Measurements from ENCODE around the gene SYT1. TPM values are rescaled to one million over a fixed set of nuclear protein-coding genes. Genes with fewer than 3 reads are reported as not detected.

Gene SYT1
- total and polyA plus RNA-seq, 2 of the 4 experiments (the other 2 are of a cell fraction), result 2.8 to 3.0 TPM

GRCh38 chr12:78891646-78892353 lies 27.2 kb downstream of the SYT1 start:
- Histone ChIP-seq H3K9me3 (ENCODE audit: control insufficient read depth, insufficient read depth, low read length) (no peaks in the 10 kb centered on the region), H3K4me3 (ENCODE audit: insufficient read depth, low read depth, low read length) (no peak overlapping the region), H2BK15ac (ENCODE audit: low read depth, low read length) (no peak overlapping the region), H2AK5ac (ENCODE audit: low read depth, low read length) (no peak overlapping the region), H3K56ac (ENCODE audit: extremely low read depth, insufficient read depth, low read length) (no peak overlapping the region), H3K9me1 (ENCODE audit: insufficient read depth, low read length) (no peaks in the 10 kb centered on the region), H3K27ac (ENCODE audit: insufficient read depth, low read length) (no peak overlapping the region), H2AK9ac (replicated peaks; ENCODE audit: low read depth, low read length, poor library complexity) (no peak overlapping the region), H4K20me1 (ENCODE audit: insufficient read depth, low read length) (no peaks in the 10 kb centered on the region), H4K8ac (ENCODE audit: low read depth in 2 of 2, low read length in 2 of 2) (no peak overlapping the region), H3K4me2 (ENCODE audit: low read depth, low read length) (no peak overlapping the region), H3K79me1 (ENCODE audit: low read depth in 1 of 2, low read length in 2 of 2) (no peaks in the 10 kb centered on the region), H3K4ac (ENCODE audit: low read depth, low read length) (no peak overlapping the region), H2AFZ (replicated peaks; ENCODE audit: low read length, poor library complexity) (no peak overlapping the region), H4K91ac (ENCODE audit: insufficient read depth, low read depth, low read length) (no peak overlapping the region), H3K14ac (replicated peaks; ENCODE audit: low read depth, low read length) (no peak overlapping the region), H3K9ac (ENCODE audit: low read depth, low read length) (no peak overlapping the region), H2BK5ac (ENCODE audit: low read depth, low read length, poor library complexity, severe bottlenecking) (no peak overlapping the region), H2BK120ac (ENCODE audit: low read depth, low read length) (no peak overlapping the region), H3K18ac (ENCODE audit: low read depth, low read length) (no peak overlapping the region), H4K5ac (ENCODE audit: low read depth, low read length) (no peak overlapping the region), H3K23ac (ENCODE audit: low read depth, low read length) (no peak overlapping the region), H3K36me3 (ENCODE audit: control insufficient read depth, insufficient read depth, low read length) (no peaks in the 10 kb centered on the region), H3K4me1 (ENCODE audit: control insufficient read depth, insufficient read depth, low read length) (no peaks in the 10 kb centered on the region), H2BK20ac (ENCODE audit: low read depth, low read length) (no peak overlapping the region), H3K27me3 (ENCODE audit: control insufficient read depth, insufficient read depth, low read length) (no peaks in the 10 kb centered on the region)
- ChIA-PET CTCF (interaction anchor here (1.4 kb wide), 1 partner anchor 14 kb away, joined by 3 read pairs; no protein-coding TSS in a partner anchor), POLR2A (ENCODE audit: unreplicated experiment) (no interaction called here)
- ATAC-seq (ENCODE audit: low read depth) (no peak), DNase-seq (no peak)
- no TSS peak for BruUV-seq (replicated peaks)
- TF ChIP-seq NFE2L2 (IDR thresholded peaks at IDR 0.05; ENCODE audit: low read depth, low read length) (no peak), FOS (IDR thresholded peaks at IDR 0.05; ENCODE audit: low read depth, low read length) (no peak)
- intact Hi-C loops (cut with micrococcal nuclease), result loop anchor here (10.0 kb wide), 1 partner anchor 867 kb away; no protein-coding TSS in a partner anchor
- dilution Hi-C loops (cut with HindIII; ENCODE audit: low sequenced_read_pairs, unreplicated experiment), result no loop called here
- in situ Hi-C loops (cut with MboI; ENCODE audit: low sequenced_read_pairs), result no loop called here
- WGBS, 2 experiments (ENCODE audit: extremely low coverage in 2 of 2, insufficient read length in 1 of 2), result 100% methylated on average over 1 of the region's 1 CpG; no CpG with 5 or more reads in 1 of the 2 experiments
